ENCODE data around the gene UCHL3.

UCHL3 gene

GRCh38 chr13:75643693-75644092, 94.1 kb downstream of the UCHL3 start:
- Histone ChIP-seq H2AFZ (ENCODE audit: low read length, unreplicated experiment) (no peak overlapping the region), H3K27me3 (ENCODE audit: insufficient read depth, low read length) (no peaks in the 10 kb centered on the region), H3K27ac (ENCODE audit: low read depth, low read length) (no peak overlapping the region), H3K4me1 (ENCODE audit: control insufficient read depth, insufficient read depth, low read length, unreplicated experiment) (peaks cover 29% of the 10 kb centered on the region), H3K4me3 (ENCODE audit: low read depth, low read length) (no peak overlapping the region), H3K79me2 (ENCODE audit: control insufficient read depth, insufficient read depth, low read length, unreplicated experiment) (peaks cover 86% of the 10 kb centered on the region), H3K36me3 (ENCODE audit: insufficient read depth, low read length) (no peaks in the 10 kb centered on the region; the same call in none of the 2 replicates)

- Histone ChIP-seq H3K36me3 (ENCODE audit: insufficient read depth, low read length) (no peaks in the 10 kb centered on the region; the same call in none of the 2 replicates), H3K27ac (ENCODE audit: low read depth, low read length) (no peak overlapping the region), H2AFZ (ENCODE audit: low read length, unreplicated experiment) (no peak overlapping the region), H3K79me2 (ENCODE audit: control insufficient read depth, insufficient read depth, low read length, unreplicated experiment) (peaks cover 84% of the 10 kb centered on the region), H3K4me3 (ENCODE audit: low read depth, low read length) (no peak overlapping the region), H3K27me3 (ENCODE audit: insufficient read depth, low read length) (no peaks in the 10 kb centered on the region), H3K4me1 (ENCODE audit: control insufficient read depth, insufficient read depth, low read length, unreplicated experiment) (peaks cover 18% of the 10 kb centered on the region)
These were observed 95.5 kb downstream of the UCHL3 start for GRCh38 chr13:75645141-75645540.

- Histone ChIP-seq H3K27me3 (ENCODE audit: insufficient read depth, low read length) (no peaks in the 10 kb centered on the region), H3K36me3 (ENCODE audit: insufficient read depth, low read length) (no peaks in the 10 kb centered on the region; the same call in 1 of the 2 replicates), H3K4me1 (ENCODE audit: control insufficient read depth, insufficient read depth, low read length, unreplicated experiment) (peaks cover 7% of the 10 kb centered on the region), H3K4me3 (ENCODE audit: low read depth, low read length) (no peak overlapping the region), H2AFZ (ENCODE audit: low read length, unreplicated experiment) (peak overlapping the region; percentile 7), H3K27ac (ENCODE audit: low read depth, low read length) (no peak overlapping the region), H3K79me2 (ENCODE audit: control insufficient read depth, insufficient read depth, low read length, unreplicated experiment) (peaks cover 82% of the 10 kb centered on the region)
These were observed 97.7 kb downstream of the UCHL3 start for GRCh38 chr13:75647126-75647784.

- Histone ChIP-seq H2AFZ (ENCODE audit: low read length, unreplicated experiment) (no peak overlapping the region), H3K4me1 (ENCODE audit: control insufficient read depth, insufficient read depth, low read length, unreplicated experiment) (peaks cover 7% of the 10 kb centered on the region), H3K27ac (ENCODE audit: low read depth, low read length) (no peak overlapping the region), H3K4me3 (ENCODE audit: low read depth, low read length) (no peak overlapping the region), H3K36me3 (ENCODE audit: insufficient read depth, low read length) (no peaks in the 10 kb centered on the region; the same call in 1 of the 2 replicates), H3K79me2 (ENCODE audit: control insufficient read depth, insufficient read depth, low read length, unreplicated experiment) (peaks cover 81% of the 10 kb centered on the region), H3K27me3 (ENCODE audit: insufficient read depth, low read length) (no peaks in the 10 kb centered on the region)
These were observed 98.9 kb downstream of the UCHL3 start for GRCh38 chr13:75648446-75648845.

- Histone ChIP-seq H3K4me3 (ENCODE audit: low read depth, low read length) (no peak overlapping the region), H3K36me3 (ENCODE audit: insufficient read depth, low read length) (no peaks in the 10 kb centered on the region; the same call in 1 of the 2 replicates), H2AFZ (ENCODE audit: low read length, unreplicated experiment) (no peak overlapping the region), H3K4me1 (ENCODE audit: control insufficient read depth, insufficient read depth, low read length, unreplicated experiment) (peaks cover 9% of the 10 kb centered on the region), H3K79me2 (ENCODE audit: control insufficient read depth, insufficient read depth, low read length, unreplicated experiment) (peaks cover 82% of the 10 kb centered on the region), H3K27me3 (ENCODE audit: insufficient read depth, low read length) (no peaks in the 10 kb centered on the region), H3K27ac (ENCODE audit: low read depth, low read length) (no peak overlapping the region)
These were observed 101.4 kb downstream of the UCHL3 start for GRCh38 chr13:75651013-75651412.

GRCh38 chr13:75652726-75653125, 103.1 kb downstream of the UCHL3 start:
- H2AFZ ChIP-seq (ENCODE audit: low read length, unreplicated experiment) = no peak overlapping the region
- H3K4me3 ChIP-seq (ENCODE audit: low read depth, low read length) = no peak overlapping the region
- H3K27ac ChIP-seq (ENCODE audit: low read depth, low read length) = no peak overlapping the region
- no peaks in the 10 kb centered on the region for H3K27me3 ChIP-seq (ENCODE audit: insufficient read depth, low read length)
- peaks cover 16% of the 10 kb centered on the region for H3K4me1 ChIP-seq (ENCODE audit: control insufficient read depth, insufficient read depth, low read length, unreplicated experiment)
- H3K36me3 ChIP-seq (ENCODE audit: insufficient read depth, low read length) = no peaks in the 10 kb centered on the region; the same call in 1 of the 2 replicates
- peaks cover 83% of the 10 kb centered on the region for H3K79me2 ChIP-seq (ENCODE audit: control insufficient read depth, insufficient read depth, low read length, unreplicated experiment)

Measured in ACC112 (cell line).